Endothelial cell of umbilical vein (primary cell): Measurements from ENCODE around the gene CFP. TPM values are rescaled to one million over a fixed set of nuclear protein-coding genes. Genes with fewer than 3 reads are reported as not detected.

Source experiments
- BruUV-seq: library from RNA; stranded (reverse); fragments of 400-500 nt; replicated peaks from 2 replicates; lab custom pipeline; 2021; lab: Mats Ljungman, UMichigan
- CTCF ChIA-PET: fragments of 300-600, 350-600 bp; sonication (Branson Sonifier 250); formaldehyde crosslinking; loops from one replicate; lab custom pipeline; 2021; ENCODE audit warnings: antibody characterized with exemption, inconsistent platforms; lab: Charles Lee
- POLR2A ChIA-PET: fragments of 300-600, 350-600 bp; sonication (Branson Sonifier 250); formaldehyde crosslinking; loops from one replicate; lab custom pipeline; 2021; ENCODE audit warnings: antibody characterized with exemption, inconsistent platforms; lab: Charles Lee
- DNase-seq: peaks from one replicate; pipeline ENCODE4 v3.0.0-alpha.2; 2011; ENCODE audit warnings: low read depth, low spot score
- FAIRE-seq: peaks from 2 replicates; lab custom pipeline; 2011; peaks lifted over from hg19 to GRCh38; lab: Jason Lieb, UNC
- H2AFZ ChIP-seq: 2 replicates; pipeline ENCODE4 v1.6.0; 2012; ENCODE audit warnings: low read depth, low read length, control low read depth, inconsistent platforms
- H3K27ac ChIP-seq: 2 replicates; pipeline ENCODE4 v1.5.1; 2011; ENCODE audit warnings: low read depth, mild to moderate bottlenecking, control low read depth, low read length, moderate library complexity; ENCODE audit not compliant: insufficient read depth
- H3K27me3 ChIP-seq, 2 experiments: 2 replicates each; pipeline versions ENCODE4 v1.6.0 to v1.6.1; 2011; ENCODE audit warnings: low read length in 2 of 2, mixed read lengths in 1 of 2; ENCODE audit not compliant: control insufficient read depth in 2 of 2, insufficient read depth in 2 of 2
- H3K36me3 ChIP-seq, 2 experiments: 2 replicates in 1 of 2; 3 replicates in 1 of 2; pipeline ENCODE4 v1.5.1; 2011; ENCODE audit warnings: low read length in 2 of 2, mild to moderate bottlenecking in 1 of 2, moderate library complexity in 1 of 2; ENCODE audit not compliant: control insufficient read depth in 2 of 2, insufficient read depth in 2 of 2; ENCODE audit errors: extremely low read depth in 1 of 2
- H3K4me1 ChIP-seq: 3 replicates; pipeline ENCODE4 v1.5.1; 2011; ENCODE audit warnings: mild to moderate bottlenecking, low read length; ENCODE audit not compliant: control insufficient read depth, insufficient read depth; ENCODE audit errors: extremely low read depth
- H3K4me2 ChIP-seq: 2 replicates; pipeline ENCODE4 v1.6.1; 2011; ENCODE audit warnings: low read length, control low read depth, mixed read lengths; ENCODE audit not compliant: insufficient read depth
- H3K4me3 ChIP-seq, 3 experiments: fragments of 200-600 bp in 1 of 3; sonication (generic), shearing (Covaris generic) in 1 of 3; replicated peaks in 1 of 3; 2 replicates each; pipeline ENCODE4 v1.5.1; 2011 to 2016; ENCODE audit warnings: control low read depth in 3 of 3, low read length in 3 of 3, mild to moderate bottlenecking in 2 of 3, inconsistent platforms in 1 of 3, low read depth in 1 of 3, moderate library complexity in 1 of 3; ENCODE audit not compliant: insufficient read depth in 1 of 3
- H3K79me2 ChIP-seq: 2 replicates; pipeline ENCODE4 v1.6.0; 2012; ENCODE audit warnings: low read length, inconsistent platforms; ENCODE audit not compliant: control insufficient read depth, insufficient read depth
- H3K9ac ChIP-seq: replicated peaks from 2 replicates; pipeline ENCODE3; 2011; ENCODE audit warnings: low read length, control low read depth; ENCODE audit not compliant: insufficient read depth; ENCODE audit errors: extremely low read depth
- H3K9me1 ChIP-seq: replicated peaks from 3 replicates; pipeline ENCODE4 v1.6.0; 2011; ENCODE audit warnings: mild to moderate bottlenecking, low read length; ENCODE audit not compliant: control insufficient read depth, insufficient read depth; ENCODE audit errors: extremely low read depth
- H3K9me3 ChIP-seq: replicated peaks from 2 replicates; pipeline ENCODE4 v1.5.1; 2012; ENCODE audit warnings: low read length, inconsistent platforms; ENCODE audit not compliant: control insufficient read depth, insufficient read depth
- H4K20me1 ChIP-seq: replicated peaks from 2 replicates; pipeline ENCODE3; 2011; ENCODE audit warnings: mild to moderate bottlenecking, low read length; ENCODE audit not compliant: control insufficient read depth, insufficient read depth; ENCODE audit errors: extremely low read depth
- EZH2 ChIP-seq: IDR thresholded peaks from 2 replicates; pipeline ENCODE4 v1.6.1; 2012; ENCODE audit warnings: borderline replicate concordance, low read depth, mild to moderate bottlenecking, moderate library complexity, low read length, inconsistent platforms; ENCODE audit not compliant: severe bottlenecking
- GATA2 ChIP-seq: IDR thresholded peaks from 2 replicates; pipeline ENCODE4 v1.7.0; 2011; ENCODE audit warnings: low read depth, mild to moderate bottlenecking, moderate library complexity, mixed read lengths, low read length; ENCODE audit not compliant: insufficient read length, insufficient read depth
- JUN ChIP-seq: IDR thresholded peaks from 2 replicates; pipeline ENCODE4 v1.6.1; 2011; ENCODE audit warnings: borderline replicate concordance, low read depth; ENCODE audit not compliant: insufficient read length, insufficient read depth
- POLR2AphosphoS5 ChIP-seq: IDR thresholded peaks from 2 replicates; pipeline ENCODE4 v1.6.1; 2012; ENCODE audit warnings: low read depth, mild to moderate bottlenecking, control low read depth, low read length, moderate library complexity; ENCODE audit not compliant: insufficient read depth
- dilution Hi-C: fragments of 300-500 bp; cut with MboI; formaldehyde crosslinking; loops from one replicate; pipeline ENCODE4 v1.15.0; 2019; ENCODE audit warnings: low sequenced_read_pairs; ENCODE audit not compliant: extremely low pct_ligation_motif_present
- intact Hi-C: fragments of 100-400 bp; cut with micrococcal nuclease; formaldehyde crosslinking; loops from one replicate; pipeline ENCODE4 v1.10.0; 2022
- polyA plus RNA-seq, 4 experiments: library from polyadenylated mRNA; depleted of rRNA in 3 of 4; stranded (reverse) in 3 of 4; unstranded in 1 of 4; fragments of >200 nt; gene quantifications; 2 replicates each; pipeline versions ENCODE4 v1.2.1 to v1.2.3, GENCODE V29; 2011 to 2012; ENCODE audit warnings: missing spikeins in 1 of 4
- total RNA-seq: library from RNA; stranded (reverse); gene quantifications from 2 replicates; pipeline ENCODE4 v1.2.3, GENCODE V29; 2021
- TF ChIP-seq, protein P1 (sequence below): IDR thresholded peaks from 2 replicates; pipeline ENCODE4 v1.6.1; 2011; ENCODE audit not compliant: insufficient read depth, insufficient read length
- TF ChIP-seq, protein P2 (sequence below), 2 donors: IDR thresholded peaks; 1 replicate in 1 of 2; 2 replicates in 1 of 2; pipeline ENCODE4 v1.5.1; 2011; ENCODE audit warnings: low read length in 2 of 2, mild to moderate bottlenecking in 2 of 2, moderate library complexity in 2 of 2, control low read depth in 1 of 2, inconsistent platforms in 1 of 2, low read depth in 1 of 2; ENCODE audit not compliant: insufficient read depth in 1 of 2; ENCODE audit errors: extremely low read depth in 1 of 2

The CFP gene
- total and polyA plus RNA-seq, 2 donors (not counting 3 experiments of a cell fraction or from before 2014, with no cell fraction given) = 0.69 to 1.00 TPM

DNA sequence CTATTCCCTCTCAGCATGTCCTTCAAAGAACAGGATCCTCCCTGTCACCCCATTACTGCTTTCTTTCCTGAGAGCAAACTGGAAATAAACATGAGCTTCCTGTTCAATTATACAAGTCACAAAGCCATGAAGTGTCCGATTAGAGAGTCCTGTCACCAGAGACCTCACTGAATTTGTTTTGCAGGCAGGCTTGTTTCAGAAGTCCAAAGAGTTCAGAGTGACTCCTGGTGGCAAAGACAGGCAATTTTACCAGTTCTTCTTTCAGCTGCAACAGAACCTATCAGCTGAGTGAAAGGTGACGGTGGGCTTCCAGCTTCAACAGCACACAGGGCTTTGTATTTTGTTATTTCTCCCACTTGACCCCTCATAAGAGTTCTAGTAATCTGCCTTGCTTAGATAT lies 14.2 kb upstream of the CFP start:
- TF ChIP-seq, protein P1, sequence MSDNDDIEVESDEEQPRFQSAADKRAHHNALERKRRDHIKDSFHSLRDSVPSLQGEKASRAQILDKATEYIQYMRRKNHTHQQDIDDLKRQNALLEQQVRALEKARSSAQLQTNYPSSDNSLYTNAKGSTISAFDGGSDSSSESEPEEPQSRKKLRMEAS = no peak
- no peak for TF ChIP-seq POLR2AphosphoS5
- TF ChIP-seq, protein P2, sequence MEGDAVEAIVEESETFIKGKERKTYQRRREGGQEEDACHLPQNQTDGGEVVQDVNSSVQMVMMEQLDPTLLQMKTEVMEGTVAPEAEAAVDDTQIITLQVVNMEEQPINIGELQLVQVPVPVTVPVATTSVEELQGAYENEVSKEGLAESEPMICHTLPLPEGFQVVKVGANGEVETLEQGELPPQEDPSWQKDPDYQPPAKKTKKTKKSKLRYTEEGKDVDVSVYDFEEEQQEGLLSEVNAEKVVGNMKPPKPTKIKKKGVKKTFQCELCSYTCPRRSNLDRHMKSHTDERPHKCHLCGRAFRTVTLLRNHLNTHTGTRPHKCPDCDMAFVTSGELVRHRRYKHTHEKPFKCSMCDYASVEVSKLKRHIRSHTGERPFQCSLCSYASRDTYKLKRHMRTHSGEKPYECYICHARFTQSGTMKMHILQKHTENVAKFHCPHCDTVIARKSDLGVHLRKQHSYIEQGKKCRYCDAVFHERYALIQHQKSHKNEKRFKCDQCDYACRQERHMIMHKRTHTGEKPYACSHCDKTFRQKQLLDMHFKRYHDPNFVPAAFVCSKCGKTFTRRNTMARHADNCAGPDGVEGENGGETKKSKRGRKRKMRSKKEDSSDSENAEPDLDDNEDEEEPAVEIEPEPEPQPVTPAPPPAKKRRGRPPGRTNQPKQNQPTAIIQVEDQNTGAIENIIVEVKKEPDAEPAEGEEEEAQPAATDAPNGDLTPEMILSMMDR (IDR thresholded peaks at IDR 0.05; ENCODE audit: extremely low read depth in 1 of 2, insufficient read depth in 1 of 2, low read depth in 1 of 2, low read length in 2 of 2) = peak; percentile 20 to 56
- TF ChIP-seq JUN = no peak
- TF ChIP-seq GATA2 = no peak
- TF ChIP-seq EZH2 = no peak
- Histone ChIP-seq H2AFZ (no peak overlapping the region), H3K27ac (no peak overlapping the region), H3K36me3 (peaks cover 0 to 6% of the 10 kb centered on the region in 2 experiments), H3K9ac (no peak overlapping the region), H4K20me1 (no peaks in the 10 kb centered on the region), H3K4me3 (no peak overlapping the region), H3K27me3 (no peaks in the 10 kb centered on the region), H3K79me2 (peaks cover 4% of the 10 kb centered on the region), H3K9me3 (no peaks in the 10 kb centered on the region), H3K4me1 (peaks cover 3% of the 10 kb centered on the region), H3K4me2 (no peak overlapping the region), H3K9me1 (no peaks in the 10 kb centered on the region)
- peak; percentile 87 for FAIRE-seq
- ChIA-PET POLR2A (no interaction called here), CTCF (interaction anchor here (0.6 to 2.2 kb wide), 13 partner anchors 13 to 383 kb away, joined by 3 to 13 read pairs (median 6); no protein-coding TSS in a partner anchor)
- peak; percentile 40 for DNase-seq
- BruUV-seq = no TSS peak
- dilution Hi-C loops (no loop called here), intact Hi-C loops (loop anchor here (1.0 to 5.0 kb wide), 3 partner anchors 82 to 147 kb away; no protein-coding TSS in a partner anchor)
